Measurements from ENCODE around the gene PCDHB2. TPM values are rescaled to one million over a fixed set of nuclear protein-coding genes. Genes with fewer than 3 reads are reported as not detected.

Gene PCDHB2
- total RNA-seq, 1 donor from 2014 or later: 34.2 TPM

DNA sequence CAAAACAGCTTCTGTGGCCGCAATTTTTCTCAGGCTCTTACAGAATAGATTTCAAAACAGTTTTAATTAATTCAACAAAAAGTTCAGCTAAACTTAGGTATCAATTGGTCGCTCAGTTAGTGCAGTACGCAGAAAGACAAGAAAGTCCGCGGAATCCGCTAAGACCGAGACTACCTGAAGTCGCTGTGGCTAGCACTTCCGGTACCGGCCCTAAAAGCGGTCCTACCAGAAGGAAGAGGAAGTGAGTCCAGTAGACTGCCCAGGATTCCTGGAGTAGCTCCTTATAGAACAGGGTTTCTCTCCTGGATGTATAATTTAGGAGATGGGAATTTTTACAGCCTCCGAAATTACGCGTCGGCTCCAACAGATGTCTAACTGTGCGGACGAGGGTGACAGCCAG lies 16.6 kb upstream of the PCDHB2 start:
- Mint-ChIP-seq H3K27me3 (ENCODE audit: insufficient read depth, low read depth) (peaks cover 5% of the 10 kb centered on the region), H3K4me3 (no peak overlapping the region), H3K36me3 (no peaks in the 10 kb centered on the region), H3K4me1 (no peaks in the 10 kb centered on the region), H3K27ac (no peak overlapping the region), H3K9me3 (peaks cover 15% of the 10 kb centered on the region)
- Histone ChIP-seq H3K27ac (no peak overlapping the region), H2AFZ (replicated peaks) (no peak overlapping the region), H3K27me3 (no peaks in the 10 kb centered on the region), H3K9ac (no peak overlapping the region), H3K4me1 (no peaks in the 10 kb centered on the region), H3F3A (ENCODE audit: low read depth) (no peaks in the 10 kb centered on the region), H3K9me3 (ENCODE audit: low read depth) (no peaks in the 10 kb centered on the region), H3K4me3 (no peak overlapping the region), H3K4me2 (no peak overlapping the region), H3K36me3 (no peaks in the 10 kb centered on the region), H3K79me2 (ENCODE audit: low read depth) (no peaks in the 10 kb centered on the region), H4K20me1 (ENCODE audit: low read depth) (no peaks in the 10 kb centered on the region)
- no peak for TF ChIP-seq EZH2 (IDR thresholded peaks at IDR 0.05)
- TF ChIP-seq, protein P1, sequence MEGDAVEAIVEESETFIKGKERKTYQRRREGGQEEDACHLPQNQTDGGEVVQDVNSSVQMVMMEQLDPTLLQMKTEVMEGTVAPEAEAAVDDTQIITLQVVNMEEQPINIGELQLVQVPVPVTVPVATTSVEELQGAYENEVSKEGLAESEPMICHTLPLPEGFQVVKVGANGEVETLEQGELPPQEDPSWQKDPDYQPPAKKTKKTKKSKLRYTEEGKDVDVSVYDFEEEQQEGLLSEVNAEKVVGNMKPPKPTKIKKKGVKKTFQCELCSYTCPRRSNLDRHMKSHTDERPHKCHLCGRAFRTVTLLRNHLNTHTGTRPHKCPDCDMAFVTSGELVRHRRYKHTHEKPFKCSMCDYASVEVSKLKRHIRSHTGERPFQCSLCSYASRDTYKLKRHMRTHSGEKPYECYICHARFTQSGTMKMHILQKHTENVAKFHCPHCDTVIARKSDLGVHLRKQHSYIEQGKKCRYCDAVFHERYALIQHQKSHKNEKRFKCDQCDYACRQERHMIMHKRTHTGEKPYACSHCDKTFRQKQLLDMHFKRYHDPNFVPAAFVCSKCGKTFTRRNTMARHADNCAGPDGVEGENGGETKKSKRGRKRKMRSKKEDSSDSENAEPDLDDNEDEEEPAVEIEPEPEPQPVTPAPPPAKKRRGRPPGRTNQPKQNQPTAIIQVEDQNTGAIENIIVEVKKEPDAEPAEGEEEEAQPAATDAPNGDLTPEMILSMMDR (IDR thresholded peaks at IDR 0.05): no peak
- no peak for TF ChIP-seq EZH2phosphoT487 (IDR thresholded peaks at IDR 0.05)
- no peak for DNase-seq (ENCODE audit: low spot score)

DNA sequence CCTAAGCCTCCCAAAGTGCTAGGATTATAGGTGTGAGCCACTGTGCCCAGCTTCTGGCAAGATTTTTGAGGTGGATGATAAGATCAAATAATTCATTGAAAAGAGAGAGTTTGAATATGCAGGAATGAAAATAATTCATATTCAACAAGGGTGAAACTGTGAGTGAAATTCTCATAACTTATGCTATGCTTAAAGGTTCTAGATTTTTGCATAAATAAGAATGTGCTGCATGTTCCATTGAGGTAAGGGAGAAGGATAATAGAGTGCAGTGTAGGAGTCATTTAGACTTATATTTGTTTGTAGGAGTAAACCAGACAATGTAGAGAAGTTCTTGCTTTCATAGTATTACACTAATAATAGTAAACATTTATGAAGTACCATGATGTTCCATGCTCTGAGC lies 12.2 kb upstream of the PCDHB2 start:
- H3K27me3 Mint-ChIP-seq (ENCODE audit: insufficient read depth, low read depth): peaks cover 9% of the 10 kb centered on the region
- Histone ChIP-seq H3K9ac (no peak overlapping the region), H3K4me1 (no peaks in the 10 kb centered on the region)

DNA sequence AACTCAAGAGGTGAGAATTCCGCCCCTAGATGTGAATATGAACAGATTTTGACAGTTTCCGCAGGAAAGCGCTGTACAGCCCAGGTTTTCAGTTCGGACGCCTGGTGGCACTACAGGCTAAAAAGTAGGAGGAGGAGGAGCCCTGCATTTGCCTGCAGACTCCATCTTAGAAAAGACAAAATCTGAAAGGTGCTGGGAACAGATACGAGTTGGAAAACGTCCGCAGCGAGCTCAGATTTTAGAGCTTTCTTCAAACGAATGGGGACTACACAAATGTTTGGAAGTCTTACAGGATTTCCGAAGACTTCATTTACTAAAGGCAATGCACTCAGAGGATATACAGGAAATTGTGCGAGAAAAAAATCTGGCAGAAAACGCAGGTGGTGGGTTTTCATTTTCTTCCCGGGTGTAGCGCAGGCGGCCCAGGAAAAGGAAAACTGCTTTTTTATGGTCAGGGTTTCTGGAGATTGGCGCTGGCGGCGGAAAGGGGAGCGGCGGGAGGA lies 9.9 kb upstream of the PCDHB2 start:
- peaks cover 4% of the 10 kb centered on the region for H3K27me3 Mint-ChIP-seq (ENCODE audit: insufficient read depth, low read depth)
- peaks cover 4% of the 10 kb centered on the region for H3K36me3 ChIP-seq
- no peaks in the 10 kb centered on the region for H3F3A ChIP-seq (ENCODE audit: low read depth)
- peak overlapping the region; percentile 39 for H3K4me3 ChIP-seq
- TF ChIP-seq, protein P1 (IDR thresholded peaks at IDR 0.05): peak; percentile 57
- TF ChIP-seq EZH2 (IDR thresholded peaks at IDR 0.05): no peak
- H3K4me1 Mint-ChIP-seq: no peaks in the 10 kb centered on the region
- H3K27ac Mint-ChIP-seq: no peak overlapping the region
- H3K9me3 Mint-ChIP-seq: peaks cover 3% of the 10 kb centered on the region
- no peaks in the 10 kb centered on the region for H3K9me3 ChIP-seq (ENCODE audit: low read depth)
- DNase-seq (ENCODE audit: low spot score): peak; percentile 67
- no peaks in the 10 kb centered on the region for H3K27me3 ChIP-seq
- H3K4me3 Mint-ChIP-seq: no peak overlapping the region
- H3K79me2 ChIP-seq (ENCODE audit: low read depth): no peaks in the 10 kb centered on the region
- H2AFZ ChIP-seq (replicated peaks): peak overlapping the region; percentile 89
- no peaks in the 10 kb centered on the region for H4K20me1 ChIP-seq (ENCODE audit: low read depth)
- H3K9ac ChIP-seq: peak overlapping the region; percentile 7
- peak overlapping the region; percentile 61 for H3K4me2 ChIP-seq
- H3K36me3 Mint-ChIP-seq: no peaks in the 10 kb centered on the region
- H3K27ac ChIP-seq: no peak overlapping the region
- H3K4me1 ChIP-seq: no peaks in the 10 kb centered on the region

More for the DNA sequence above, 12.2 kb upstream of the PCDHB2 start:
- Mint-ChIP-seq H3K36me3 (no peaks in the 10 kb centered on the region), H3K9me3 (peaks cover 11% of the 10 kb centered on the region), H3K27ac (no peak overlapping the region), H3K4me1 (no peaks in the 10 kb centered on the region), H3K4me3 (no peak overlapping the region)
- Histone ChIP-seq H2AFZ (replicated peaks) (no peak overlapping the region), H3K79me2 (ENCODE audit: low read depth) (no peaks in the 10 kb centered on the region), H3K4me3 (no peak overlapping the region), H4K20me1 (ENCODE audit: low read depth) (no peaks in the 10 kb centered on the region), H3K36me3 (peaks cover 4% of the 10 kb centered on the region), H3K9me3 (ENCODE audit: low read depth) (no peaks in the 10 kb centered on the region), H3F3A (ENCODE audit: low read depth) (no peaks in the 10 kb centered on the region), H3K27me3 (no peaks in the 10 kb centered on the region), H3K4me2 (no peak overlapping the region), H3K27ac (no peak overlapping the region)
- DNase-seq (ENCODE audit: low spot score): no peak
- TF ChIP-seq EZH2phosphoT487 (IDR thresholded peaks at IDR 0.05): no peak
- TF ChIP-seq EZH2 (IDR thresholded peaks at IDR 0.05): no peak
- TF ChIP-seq, protein P1 (IDR thresholded peaks at IDR 0.05): no peak
